ENCODE measurements around the gene KLK4.
"Not testable (repeated sequence)": the region's sequence is repeated elsewhere in the genome, so short reads cannot be mapped to it uniquely, and the experiment has no call there.

The KLK4 gene

GRCh38 chr19:50912727-50913716 is 1.8 kb upstream of the KLK4 start:
- DNase-seq, result no peak

DNA sequence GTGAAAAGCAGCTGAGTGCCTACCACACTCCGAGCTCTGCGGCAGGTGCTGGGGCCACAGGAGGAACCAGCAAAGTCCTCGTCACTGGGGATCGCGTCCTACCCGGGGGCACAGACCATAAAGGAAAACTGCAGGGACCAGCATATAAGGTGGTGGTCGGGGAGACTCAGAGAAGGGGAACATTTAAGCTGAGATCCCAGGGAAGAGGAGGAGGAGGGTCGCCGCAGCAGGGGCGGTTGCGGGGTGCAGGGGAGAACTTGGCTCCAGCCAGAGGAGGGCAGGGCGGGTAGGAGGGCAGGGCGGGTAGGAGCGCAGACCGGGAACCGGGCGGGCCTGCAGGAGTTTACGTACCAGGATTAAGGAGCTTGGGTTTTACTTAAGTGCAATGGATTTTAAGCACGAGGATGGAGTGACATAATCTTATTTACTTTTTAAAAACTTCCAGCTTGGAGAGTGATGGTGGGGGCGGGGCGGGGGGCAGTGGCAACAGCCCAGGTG is 956 bp upstream of the KLK4 start:
- no peak for DNase-seq

GRCh38 chr19:50910722-50911121 is 473 bp downstream of the KLK4 start:
- no peak for DNase-seq

GRCh38 chr19:50909240-50910070 is 1.7 kb downstream of the KLK4 start:
- no peak for DNase-seq

DNA sequence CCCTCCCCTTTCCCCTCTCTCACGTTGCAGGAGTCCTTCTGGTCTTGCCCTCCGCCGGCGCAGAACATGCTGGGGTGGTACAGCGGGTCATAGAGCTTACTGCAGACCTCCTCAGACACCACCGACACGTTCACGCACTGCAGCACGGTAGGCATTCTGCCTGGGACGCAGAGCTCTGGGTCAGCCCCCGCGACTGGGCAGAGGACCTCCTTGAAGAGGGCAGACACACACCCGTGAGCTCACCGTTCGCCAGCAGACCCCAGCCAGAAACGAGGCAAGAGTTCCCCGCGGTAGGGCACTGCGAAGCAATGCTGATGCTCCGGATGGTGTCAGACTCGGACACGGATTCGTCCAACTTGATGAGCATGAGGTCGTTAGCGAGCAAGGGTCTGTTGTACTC is 2.9 kb downstream of the KLK4 start:
- no peak for DNase-seq

DNA sequence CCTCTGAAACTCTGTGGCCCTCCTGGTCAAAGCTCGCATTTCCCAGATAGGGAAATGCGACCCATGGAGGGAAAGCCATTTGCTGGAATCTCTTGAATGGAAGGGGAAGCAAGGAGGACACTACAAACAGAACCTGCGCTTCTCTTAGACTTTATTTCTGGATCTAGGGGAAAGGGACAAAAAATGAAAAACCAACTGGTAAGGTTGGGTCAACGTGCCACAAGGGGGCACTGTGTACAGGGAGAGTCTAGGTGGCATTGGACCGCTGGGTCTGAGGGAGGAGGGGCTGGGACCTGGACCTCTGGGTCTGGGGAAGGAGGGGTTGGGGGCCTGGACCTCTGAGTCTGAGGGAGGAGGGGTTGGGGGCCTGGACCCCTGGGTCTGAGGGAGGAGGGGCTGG is 5.0 kb downstream of the KLK4 start:
- DNase-seq, result no peak

DNA sequence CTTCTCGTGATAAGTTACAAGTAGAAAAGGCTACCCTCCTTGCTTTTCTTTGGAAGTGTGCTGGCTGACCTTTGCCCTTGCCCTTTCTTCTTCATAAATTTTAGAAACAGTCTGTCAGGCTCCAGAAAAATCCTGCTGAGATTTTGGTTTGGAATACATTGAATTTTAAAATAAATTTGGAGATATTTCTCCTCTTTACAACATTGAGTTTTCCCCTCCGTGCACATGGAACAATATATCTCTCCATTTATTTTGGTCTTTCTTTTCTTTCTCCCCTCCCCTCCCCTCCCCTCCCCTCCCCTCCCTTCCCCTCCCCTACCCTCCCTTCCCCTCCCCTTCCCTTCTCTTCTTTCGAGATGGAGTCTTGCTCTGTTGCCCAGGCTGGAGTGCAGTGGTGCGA is 8.6 kb downstream of the KLK4 start:
- DNase-seq, result no peak

GRCh38 chr19:50899569-50899968 is 11.6 kb downstream of the KLK4 start:
- no peak for DNase-seq

- DNase-seq, result no peak
Measured at GRCh38 chr19:50898018-50898417, 13.2 kb downstream of the KLK4 start.

DNA sequence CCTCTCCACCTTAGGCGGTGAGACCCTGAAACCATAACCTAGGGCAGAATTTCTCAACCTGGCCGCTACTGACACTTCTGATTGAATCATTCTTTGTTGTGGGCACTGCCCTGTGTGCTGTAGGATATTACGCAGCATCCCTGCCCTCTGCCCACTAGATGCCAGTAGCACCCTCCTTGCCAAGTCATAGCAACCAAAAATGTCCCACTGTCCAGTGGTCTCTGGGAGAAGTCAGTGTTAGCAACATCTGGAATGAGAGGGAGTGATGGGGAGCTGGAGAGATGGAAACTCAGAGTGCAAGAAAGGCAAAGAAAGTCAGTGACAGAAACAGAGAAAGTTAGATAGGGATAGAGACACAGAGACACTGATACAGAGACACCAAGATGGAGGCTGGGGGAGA is 13.6 kb downstream of the KLK4 start:
- DNase-seq, result no peak

GRCh38 chr19:50897191-50897607 is 14.0 kb downstream of the KLK4 start:
- DNase-seq, result no peak

GRCh38 chr19:50896591-50897190 is 14.5 kb downstream of the KLK4 start:
- DNase-seq, result peak; percentile 73

- DNase-seq, result not testable (repeated sequence)
Measured at GRCh38 chr19:50896089-50896590, 15.1 kb downstream of the KLK4 start.

DNA sequence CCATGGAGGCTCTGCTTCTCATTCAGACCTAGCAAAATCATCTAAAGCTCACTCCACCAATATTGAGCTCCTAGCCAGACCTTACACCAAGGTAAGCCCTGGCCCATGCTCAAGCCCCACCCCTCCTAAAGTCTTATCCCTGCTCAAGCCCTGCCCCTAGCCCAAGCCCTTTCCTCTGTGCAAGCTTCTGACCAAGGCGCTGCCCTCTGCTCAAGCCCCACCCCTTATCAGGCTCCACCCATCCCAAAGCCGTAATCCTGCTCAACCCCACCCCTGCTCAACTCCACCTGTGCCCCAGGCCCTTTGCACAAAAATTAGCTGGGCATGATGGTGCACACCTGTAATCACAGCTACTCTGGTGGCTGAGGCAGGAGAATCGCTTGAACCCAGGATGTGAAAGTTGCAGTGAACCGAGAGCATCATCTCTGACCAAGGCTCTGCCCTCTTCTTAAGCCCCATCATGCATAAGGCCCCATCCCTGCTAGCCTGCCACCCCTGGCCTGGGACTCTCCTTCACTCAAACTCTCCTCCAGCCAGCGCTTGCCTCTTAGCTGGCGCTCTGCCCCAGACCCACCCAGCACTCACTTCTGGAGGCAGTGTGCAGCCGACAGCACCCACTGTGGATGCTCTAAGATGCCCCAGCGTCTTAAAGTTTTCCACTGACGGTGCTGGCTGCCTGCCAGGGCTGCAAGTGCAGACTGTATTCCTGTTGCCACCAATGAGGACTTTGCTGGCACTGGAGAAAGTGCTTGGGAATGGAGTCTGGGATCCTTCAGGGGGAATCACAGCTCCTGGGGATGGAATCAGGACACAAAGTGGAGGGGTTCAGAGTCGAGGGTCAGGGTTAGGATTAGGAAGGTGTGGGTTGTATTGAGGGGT is 16.5 kb downstream of the KLK4 start:
- no peak for DNase-seq

- DNase-seq, result no peak
Measured at GRCh38 chr19:50893047-50893736, 18.0 kb downstream of the KLK4 start.

GRCh38 chr19:50891253-50891625 is 20.0 kb downstream of the KLK4 start:
- DNase-seq, result no peak

- no peak for DNase-seq
Measured at GRCh38 chr19:50890422-50891252, 20.6 kb downstream of the KLK4 start.

DNA sequence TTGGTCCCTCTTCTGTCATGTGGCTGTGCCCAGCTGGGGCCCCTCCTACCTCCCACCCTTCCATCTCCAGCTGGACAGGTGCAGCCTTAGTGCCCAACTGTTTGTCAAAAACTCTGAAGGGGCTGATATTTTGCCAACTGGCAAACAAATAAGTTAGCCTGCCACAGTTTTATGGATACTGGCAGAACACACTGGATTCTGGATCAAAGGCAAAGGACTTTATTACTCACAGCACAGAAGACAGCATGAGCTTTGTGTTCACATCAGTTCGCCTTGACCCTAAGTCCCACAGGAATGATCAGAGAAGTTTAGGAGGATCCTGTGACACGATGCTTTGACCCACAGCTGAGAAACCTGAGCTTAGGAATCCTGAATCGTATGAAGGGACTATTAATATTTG is 21.6 kb downstream of the KLK4 start:
- no peak for DNase-seq

GRCh38 chr19:50882188-50882587 is 29.0 kb downstream of the KLK4 start:
- no peak for DNase-seq

DNA sequence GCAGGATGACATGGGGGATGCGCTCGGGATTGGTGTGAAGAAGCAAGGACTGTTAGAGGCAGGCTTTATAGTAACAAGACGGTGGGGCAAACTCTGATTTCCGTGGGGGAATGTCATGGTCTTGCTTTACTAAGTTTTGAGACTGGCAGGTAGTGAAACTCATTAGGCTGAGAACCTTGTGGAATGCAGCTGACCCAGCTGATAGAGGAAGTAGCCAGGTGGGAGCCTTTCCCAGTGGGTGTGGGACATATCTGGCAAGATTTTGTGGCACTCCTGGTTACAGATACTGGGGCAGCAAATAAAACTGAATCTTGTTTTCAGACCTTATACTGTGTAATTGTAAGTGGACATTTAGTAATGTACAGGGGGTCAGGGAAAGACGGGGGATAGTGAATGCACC is 31.0 kb downstream of the KLK4 start:
- no peak for DNase-seq
